HepG2 (cell line): ENCODE measurements around the gene RAD18. TPM values are rescaled to one million over a fixed set of nuclear protein-coding genes. Genes with fewer than 3 reads are reported as not detected.

Experiments
- CERS6 ChIP-seq: sonication (generic); formaldehyde crosslinking; IDR thresholded peaks from 2 replicates; pipeline ENCODE4 v1.5.0; 2020; ENCODE audit warnings: missing genetic modification reagents
- CTCF ChIP-seq: sonication (generic); formaldehyde crosslinking; IDR thresholded peaks from 2 replicates; pipeline ENCODE4 v1.5.0; 2020; ENCODE audit warnings: mild to moderate bottlenecking, missing genetic modification reagents, moderate library complexity
- FOXP1 ChIP-seq, 2 experiments: fragments of 450-650 bp in 1 of 2; IDR thresholded peaks; 2 replicates each; pipeline ENCODE4 v1.6.1; 2017 to 2018; ENCODE audit warnings: antibody characterized with exemption in 1 of 2
- NFE2 ChIP-seq: sonication (generic); formaldehyde crosslinking; IDR thresholded peaks from 2 replicates; pipeline ENCODE4 v1.4.0; 2020; ENCODE audit warnings: missing genetic modification reagents
- NFKBIZ ChIP-seq: IDR thresholded peaks from 2 replicates; pipeline ENCODE4 v1.6.1; 2018; ENCODE audit warnings: missing genetic modification reagents, missing compliant biosample characterization
- NR2C2 ChIP-seq: sonication (generic); formaldehyde crosslinking; IDR thresholded peaks from 2 replicates; pipeline ENCODE4 v1.4.0; 2020; ENCODE audit warnings: missing genetic modification reagents, mild to moderate bottlenecking, moderate library complexity, borderline replicate concordance
- PHB2 ChIP-seq: fragments of 450-650 bp; IDR thresholded peaks from 2 replicates; pipeline ENCODE4 v1.6.1; 2018; ENCODE audit not compliant: partially characterized antibody
- RXRB ChIP-seq: IDR thresholded peaks from 2 replicates; pipeline ENCODE4 v1.6.1; 2016; ENCODE audit warnings: borderline replicate concordance, missing genetic modification reagents, missing compliant biosample characterization
- SAP130 ChIP-seq: IDR thresholded peaks from 2 replicates; pipeline ENCODE4 v1.6.1; 2016; ENCODE audit warnings: low read depth
- SIX1 ChIP-seq: sonication (generic); formaldehyde crosslinking; IDR thresholded peaks from 2 replicates; pipeline ENCODE4 v1.4.0; 2020; ENCODE audit warnings: missing genetic modification reagents, borderline replicate concordance
- SP140L ChIP-seq: sonication (generic); formaldehyde crosslinking; IDR thresholded peaks from 2 replicates; pipeline ENCODE4 v1.4.0; 2020; ENCODE audit warnings: missing genetic modification reagents, borderline replicate concordance
- SRSF1 ChIP-seq: fragments of 200-400 bp; formaldehyde crosslinking; optimal IDR thresholded peaks from 2 replicates; pipeline ENCODE3; 2017; ENCODE audit warnings: mild to moderate bottlenecking, low read depth, low read length, moderate library complexity
- SSRP1 ChIP-seq: IDR thresholded peaks from 2 replicates; pipeline ENCODE4 v1.6.1; 2016; ENCODE audit warnings: control low read depth
- TFDP1 ChIP-seq: IDR thresholded peaks from 2 replicates; pipeline ENCODE4 v1.6.1; 2016; ENCODE audit warnings: missing compliant biosample characterization, missing genetic modification reagents, borderline replicate concordance
- ZFP82 ChIP-seq: sonication (generic); formaldehyde crosslinking; IDR thresholded peaks from 2 replicates; pipeline ENCODE4 v1.5.1; 2020; ENCODE audit warnings: mild to moderate bottlenecking, missing genetic modification reagents, borderline replicate concordance
- ZNF101 ChIP-seq: sonication (generic); formaldehyde crosslinking; IDR thresholded peaks from 2 replicates; pipeline ENCODE4 v1.4.0; 2020; ENCODE audit warnings: mild to moderate bottlenecking, low read depth, missing genetic modification reagents, borderline replicate concordance
- ZNF224 ChIP-seq: sonication (generic); formaldehyde crosslinking; IDR thresholded peaks from 2 replicates; pipeline ENCODE4 v1.5.0; 2020; ENCODE audit warnings: mild to moderate bottlenecking, missing genetic modification reagents
- ZNF263 ChIP-seq: sonication (generic); formaldehyde crosslinking; IDR thresholded peaks from 2 replicates; pipeline ENCODE4 v1.4.0; 2020; ENCODE audit warnings: missing genetic modification reagents
- ZNF496 ChIP-seq: sonication (generic); formaldehyde crosslinking; IDR thresholded peaks from 2 replicates; pipeline ENCODE4 v1.8.1; 2023; ENCODE audit warnings: mild to moderate bottlenecking, moderate library complexity, missing genetic modification reagents; ENCODE audit not compliant: insufficient replicate concordance
- polyA plus RNA-seq, 8 experiments: library from polyadenylated mRNA; depleted of rRNA in 3 of 8; stranded (reverse) in 7 of 8; unstranded in 1 of 8; fragments of >200 nt; fragmentation: Illumina TruSeq in 4 of 8; extraction: Trizol in 4 of 8; gene quantifications; 2 replicates each; pipeline versions ENCODE4 v1.2.1 to v1.2.3, GENCODE V29; 2011 to 2016; ENCODE audit warnings: low read depth in 4 of 8, missing spikeins in 1 of 8, mixed read lengths in 1 of 8; ENCODE audit not compliant: insufficient read depth in 1 of 8
- total RNA-seq, 5 experiments: library from RNA; depleted of rRNA; stranded (reverse); fragments of >200 nt; fragmentation: Illumina TruSeq; extraction: Trizol; gene quantifications; 2 replicates each; pipeline ENCODE4 v1.2.3, GENCODE V29; 2016; ENCODE audit warnings: low read depth in 1 of 5
- TF ChIP-seq, protein P1 (sequence below): sonication (generic); formaldehyde crosslinking; IDR thresholded peaks from 2 replicates; pipeline ENCODE4 v1.8.1; 2023; ENCODE audit warnings: missing genetic modification reagents, mild to moderate bottlenecking, borderline replicate concordance
- TF ChIP-seq, protein P2 (sequence below): sonication (generic); formaldehyde crosslinking; IDR thresholded peaks from 2 replicates; pipeline ENCODE4 v1.4.0; 2020; ENCODE audit warnings: mild to moderate bottlenecking, missing genetic modification reagents
- TF ChIP-seq, protein P3 (sequence below): sonication (generic); formaldehyde crosslinking; IDR thresholded peaks from 2 replicates; pipeline ENCODE4 v1.5.0; 2020; ENCODE audit warnings: mild to moderate bottlenecking, missing genetic modification reagents

RAD18 gene
- total and polyA plus RNA-seq, 2 of the 13 experiments (the other 11 are each of a cell fraction or from before 2014, with no cell fraction given): 5.9 to 20.7 TPM

DNA sequence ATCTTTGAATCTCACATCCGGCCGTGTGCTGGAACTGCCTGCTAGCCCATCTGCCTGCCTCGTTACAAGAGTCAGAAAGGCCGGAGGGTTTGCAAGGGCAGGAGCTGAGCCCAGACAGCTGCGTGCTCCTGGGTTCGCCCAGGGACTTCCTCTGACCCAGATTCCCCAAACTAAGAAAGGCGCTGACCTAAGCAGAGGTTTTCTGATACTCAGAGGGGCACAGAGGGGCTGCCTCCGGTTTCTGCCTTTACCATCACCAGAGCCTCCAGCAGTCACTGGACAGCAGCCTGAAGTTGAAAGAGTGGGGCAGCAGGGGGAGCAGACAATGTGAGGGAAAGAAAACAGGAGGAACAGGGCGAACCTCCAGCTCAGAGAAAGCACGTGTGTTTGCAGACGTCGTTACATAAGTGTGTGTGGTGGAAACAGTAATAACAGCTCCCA lies 33.4 kb upstream of the RAD18 start (continued):
- TF ChIP-seq CTCF (CRISPR knock-in tag): peak; percentile 53
- 0 out of 2 replicates have a peak, but pooled peaks have one; percentile 18 for TF ChIP-seq RXRB (CRISPR knock-in tag)
- no peak for TF ChIP-seq CERS6
- peak; percentile 35; the same call in 1 of the 2 replicates for TF ChIP-seq TFDP1
- no peak for TF ChIP-seq FOXP1 (IDR thresholded peaks at IDR 0.05)
- TF ChIP-seq FOXP1 (CRISPR knock-in tag; IDR thresholded peaks at IDR 0.05): no peak
- TF ChIP-seq SRSF1: no peak
- TF ChIP-seq SAP130 (CRISPR knock-in tag): peak; percentile 30; the same call in 1 of the 2 replicates
- TF ChIP-seq NR2C2: no peak
- no peak for TF ChIP-seq ZNF496 (CRISPR knock-in tag)
- no peak for TF ChIP-seq NFE2 (CRISPR knock-in tag)
- TF ChIP-seq SIX1 (CRISPR knock-in tag): no peak
- no peak for TF ChIP-seq NFKBIZ
- no peak for TF ChIP-seq PHB2
- TF ChIP-seq, protein P1, sequence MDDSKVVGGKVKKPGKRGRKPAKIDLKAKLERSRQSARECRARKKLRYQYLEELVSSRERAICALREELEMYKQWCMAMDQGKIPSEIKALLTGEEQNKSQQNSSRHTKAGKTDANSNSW (CRISPR knock-in tag): no peak
- TF ChIP-seq ZNF263 (CRISPR knock-in tag): no peak
- no peak for TF ChIP-seq ZNF224 (CRISPR knock-in tag)
- TF ChIP-seq, protein P2, sequence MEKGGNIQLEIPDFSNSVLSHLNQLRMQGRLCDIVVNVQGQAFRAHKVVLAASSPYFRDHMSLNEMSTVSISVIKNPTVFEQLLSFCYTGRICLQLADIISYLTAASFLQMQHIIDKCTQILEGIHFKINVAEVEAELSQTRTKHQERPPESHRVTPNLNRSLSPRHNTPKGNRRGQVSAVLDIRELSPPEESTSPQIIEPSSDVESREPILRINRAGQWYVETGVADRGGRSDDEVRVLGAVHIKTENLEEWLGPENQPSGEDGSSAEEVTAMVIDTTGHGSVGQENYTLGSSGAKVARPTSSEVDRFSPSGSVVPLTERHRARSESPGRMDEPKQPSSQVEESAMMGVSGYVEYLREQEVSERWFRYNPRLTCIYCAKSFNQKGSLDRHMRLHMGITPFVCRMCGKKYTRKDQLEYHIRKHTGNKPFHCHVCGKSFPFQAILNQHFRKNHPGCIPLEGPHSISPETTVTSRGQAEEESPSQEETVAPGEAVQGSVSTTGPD (CRISPR knock-in tag): no peak
- TF ChIP-seq, protein P3, sequence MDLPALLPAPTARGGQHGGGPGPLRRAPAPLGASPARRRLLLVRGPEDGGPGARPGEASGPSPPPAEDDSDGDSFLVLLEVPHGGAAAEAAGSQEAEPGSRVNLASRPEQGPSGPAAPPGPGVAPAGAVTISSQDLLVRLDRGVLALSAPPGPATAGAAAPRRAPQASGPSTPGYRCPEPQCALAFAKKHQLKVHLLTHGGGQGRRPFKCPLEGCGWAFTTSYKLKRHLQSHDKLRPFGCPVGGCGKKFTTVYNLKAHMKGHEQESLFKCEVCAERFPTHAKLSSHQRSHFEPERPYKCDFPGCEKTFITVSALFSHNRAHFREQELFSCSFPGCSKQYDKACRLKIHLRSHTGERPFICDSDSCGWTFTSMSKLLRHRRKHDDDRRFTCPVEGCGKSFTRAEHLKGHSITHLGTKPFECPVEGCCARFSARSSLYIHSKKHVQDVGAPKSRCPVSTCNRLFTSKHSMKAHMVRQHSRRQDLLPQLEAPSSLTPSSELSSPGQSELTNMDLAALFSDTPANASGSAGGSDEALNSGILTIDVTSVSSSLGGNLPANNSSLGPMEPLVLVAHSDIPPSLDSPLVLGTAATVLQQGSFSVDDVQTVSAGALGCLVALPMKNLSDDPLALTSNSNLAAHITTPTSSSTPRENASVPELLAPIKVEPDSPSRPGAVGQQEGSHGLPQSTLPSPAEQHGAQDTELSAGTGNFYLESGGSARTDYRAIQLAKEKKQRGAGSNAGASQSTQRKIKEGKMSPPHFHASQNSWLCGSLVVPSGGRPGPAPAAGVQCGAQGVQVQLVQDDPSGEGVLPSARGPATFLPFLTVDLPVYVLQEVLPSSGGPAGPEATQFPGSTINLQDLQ (CRISPR knock-in tag): no peak
- TF ChIP-seq SSRP1: no peak
- no peak for TF ChIP-seq ZNF101
- TF ChIP-seq SP140L: no peak
- TF ChIP-seq ZFP82 (CRISPR knock-in tag): no peak
